ENCODE results near the gene HHAT.

DNA sequence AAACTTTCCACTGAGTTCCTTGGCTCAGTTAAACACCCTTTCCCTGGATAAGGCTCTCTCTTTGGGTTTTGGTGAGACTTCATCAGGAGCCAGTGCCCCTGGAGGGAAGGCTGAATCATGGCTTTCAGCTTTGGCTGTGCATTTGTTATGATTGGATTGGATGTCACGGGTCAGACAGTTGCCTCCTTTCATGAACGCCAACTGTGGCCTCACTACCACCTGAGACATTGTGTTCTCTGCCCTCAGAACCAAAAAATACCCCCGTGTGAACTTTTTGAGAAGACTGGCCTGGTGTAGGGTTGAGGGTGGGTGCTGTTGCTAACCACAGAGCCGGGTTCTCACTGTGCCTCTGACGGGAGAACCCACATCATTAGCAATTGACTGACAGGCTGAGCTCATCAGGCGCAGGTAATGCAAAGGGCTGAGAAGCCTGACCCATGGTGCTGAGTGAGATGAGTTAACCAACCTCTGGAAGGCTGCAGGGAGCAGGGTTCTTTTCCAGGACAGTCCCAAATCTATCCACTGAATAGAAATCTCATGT is 65.6 kb downstream of the HHAT start:
- TF ChIP-seq POLR2A (IDR thresholded peaks at IDR 0.05) = no peak
- TF ChIP-seq, protein P1, sequence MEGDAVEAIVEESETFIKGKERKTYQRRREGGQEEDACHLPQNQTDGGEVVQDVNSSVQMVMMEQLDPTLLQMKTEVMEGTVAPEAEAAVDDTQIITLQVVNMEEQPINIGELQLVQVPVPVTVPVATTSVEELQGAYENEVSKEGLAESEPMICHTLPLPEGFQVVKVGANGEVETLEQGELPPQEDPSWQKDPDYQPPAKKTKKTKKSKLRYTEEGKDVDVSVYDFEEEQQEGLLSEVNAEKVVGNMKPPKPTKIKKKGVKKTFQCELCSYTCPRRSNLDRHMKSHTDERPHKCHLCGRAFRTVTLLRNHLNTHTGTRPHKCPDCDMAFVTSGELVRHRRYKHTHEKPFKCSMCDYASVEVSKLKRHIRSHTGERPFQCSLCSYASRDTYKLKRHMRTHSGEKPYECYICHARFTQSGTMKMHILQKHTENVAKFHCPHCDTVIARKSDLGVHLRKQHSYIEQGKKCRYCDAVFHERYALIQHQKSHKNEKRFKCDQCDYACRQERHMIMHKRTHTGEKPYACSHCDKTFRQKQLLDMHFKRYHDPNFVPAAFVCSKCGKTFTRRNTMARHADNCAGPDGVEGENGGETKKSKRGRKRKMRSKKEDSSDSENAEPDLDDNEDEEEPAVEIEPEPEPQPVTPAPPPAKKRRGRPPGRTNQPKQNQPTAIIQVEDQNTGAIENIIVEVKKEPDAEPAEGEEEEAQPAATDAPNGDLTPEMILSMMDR (IDR thresholded peaks at IDR 0.05 in 4 of 5, conservative IDR thresholded peaks at IDR 0.05 in 1 of 5) = no peak

Measured in gastrocnemius medialis (tissue), 4 donors.